HEK293 (cell line): ENCODE data around the gene WTIP.

Experiments
- HOXD13 ChIP-seq: sonication (generic); formaldehyde crosslinking; IDR thresholded peaks from 2 replicates; pipeline ENCODE4 v1.8.0; 2022; ENCODE audit warnings: missing genetic modification reagents, borderline replicate concordance
- ZNF146 ChIP-seq: fragments of 450-650 bp; formaldehyde crosslinking; IDR thresholded peaks from 2 replicates; pipeline ENCODE4 v1.5.1; 2016; ENCODE audit warnings: missing biosample characterization, missing genetic modification characterization
- ZNF549 ChIP-seq: fragments of 450-650 bp; IDR thresholded peaks from 2 replicates; pipeline ENCODE4 v1.5.1; 2018; ENCODE audit warnings: missing biosample characterization, missing genetic modification characterization, mild to moderate bottlenecking, inconsistent platforms, moderate library complexity
- ZNF558 ChIP-seq: fragments of 450-650 bp; formaldehyde crosslinking; IDR thresholded peaks from 2 replicates; pipeline ENCODE4 v1.5.1; 2016; ENCODE audit warnings: missing biosample characterization, missing genetic modification characterization
- TF ChIP-seq, protein P1 (sequence below): fragments of 450-650 bp; formaldehyde crosslinking; IDR thresholded peaks from 2 replicates; pipeline ENCODE4 v1.5.1; 2016; ENCODE audit warnings: missing biosample characterization, missing genetic modification characterization

DNA sequence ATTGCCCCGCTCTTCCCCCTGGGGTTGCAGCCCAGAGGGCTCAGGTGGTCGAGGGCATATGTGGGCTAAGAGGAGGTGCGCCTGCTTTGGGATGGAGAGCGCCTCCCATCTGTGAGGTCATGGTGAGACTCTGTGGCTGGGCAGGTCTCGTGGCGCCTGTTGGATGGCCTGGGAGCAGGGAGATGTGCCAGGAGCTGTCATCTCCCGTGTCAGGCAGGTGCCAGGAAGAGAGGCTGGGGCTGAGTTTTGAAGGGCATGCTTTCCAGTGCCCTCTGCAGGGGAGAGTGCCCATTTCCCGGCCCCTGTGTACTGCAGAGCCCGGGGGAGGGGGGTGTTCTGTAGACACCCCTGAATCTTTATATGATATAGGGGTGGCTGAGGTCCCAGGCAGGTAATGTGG lies 2.8 kb downstream of the WTIP start:
- no peak for TF ChIP-seq ZNF549 (tag by site-specific recombination)
- TF ChIP-seq, protein P1, sequence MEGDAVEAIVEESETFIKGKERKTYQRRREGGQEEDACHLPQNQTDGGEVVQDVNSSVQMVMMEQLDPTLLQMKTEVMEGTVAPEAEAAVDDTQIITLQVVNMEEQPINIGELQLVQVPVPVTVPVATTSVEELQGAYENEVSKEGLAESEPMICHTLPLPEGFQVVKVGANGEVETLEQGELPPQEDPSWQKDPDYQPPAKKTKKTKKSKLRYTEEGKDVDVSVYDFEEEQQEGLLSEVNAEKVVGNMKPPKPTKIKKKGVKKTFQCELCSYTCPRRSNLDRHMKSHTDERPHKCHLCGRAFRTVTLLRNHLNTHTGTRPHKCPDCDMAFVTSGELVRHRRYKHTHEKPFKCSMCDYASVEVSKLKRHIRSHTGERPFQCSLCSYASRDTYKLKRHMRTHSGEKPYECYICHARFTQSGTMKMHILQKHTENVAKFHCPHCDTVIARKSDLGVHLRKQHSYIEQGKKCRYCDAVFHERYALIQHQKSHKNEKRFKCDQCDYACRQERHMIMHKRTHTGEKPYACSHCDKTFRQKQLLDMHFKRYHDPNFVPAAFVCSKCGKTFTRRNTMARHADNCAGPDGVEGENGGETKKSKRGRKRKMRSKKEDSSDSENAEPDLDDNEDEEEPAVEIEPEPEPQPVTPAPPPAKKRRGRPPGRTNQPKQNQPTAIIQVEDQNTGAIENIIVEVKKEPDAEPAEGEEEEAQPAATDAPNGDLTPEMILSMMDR (tag by site-specific recombination) = 0 out of 2 replicates have a peak, but pooled peaks have one; percentile 11
- TF ChIP-seq ZNF146 (tag by site-specific recombination) = no peak
- TF ChIP-seq HOXD13 (CRISPR knock-in tag) = no peak
- no peak for TF ChIP-seq ZNF558 (tag by site-specific recombination)
